Coronary artery (tissue), 2 donors: ENCODE results near the gene SAMD8.
A peak's percentile ranks its signal among the peaks of the same experiment; 100 is the strongest.
"Not testable (repeated sequence)": the region's sequence is repeated elsewhere in the genome, so short reads cannot be mapped to it uniquely, and the experiment has no call there.

Experiments
- DNase-seq: peaks from one replicate; pipeline ENCODE4 v3.0.0-alpha.2; 2017; ENCODE audit warnings: low spot score
- H3K27ac ChIP-seq, 2 donors: fragments of 200-600 bp; sonication (generic); one replicate each; pipeline ENCODE4 v1.5.1; 2016 to 2019
- H3K4me3 ChIP-seq: fragments of 200-600 bp; sonication (generic); 2 replicates; pipeline ENCODE4 v1.5.1; 2016; ENCODE audit warnings: mild to moderate bottlenecking, moderate library complexity
- TF ChIP-seq, protein P1 (sequence below): fragments of 200-600 bp; sonication (generic); IDR thresholded peaks from one replicate; pipeline ENCODE4 v1.5.1; 2019; ENCODE audit warnings: antibody characterized with exemption

SAMD8 gene

DNA sequence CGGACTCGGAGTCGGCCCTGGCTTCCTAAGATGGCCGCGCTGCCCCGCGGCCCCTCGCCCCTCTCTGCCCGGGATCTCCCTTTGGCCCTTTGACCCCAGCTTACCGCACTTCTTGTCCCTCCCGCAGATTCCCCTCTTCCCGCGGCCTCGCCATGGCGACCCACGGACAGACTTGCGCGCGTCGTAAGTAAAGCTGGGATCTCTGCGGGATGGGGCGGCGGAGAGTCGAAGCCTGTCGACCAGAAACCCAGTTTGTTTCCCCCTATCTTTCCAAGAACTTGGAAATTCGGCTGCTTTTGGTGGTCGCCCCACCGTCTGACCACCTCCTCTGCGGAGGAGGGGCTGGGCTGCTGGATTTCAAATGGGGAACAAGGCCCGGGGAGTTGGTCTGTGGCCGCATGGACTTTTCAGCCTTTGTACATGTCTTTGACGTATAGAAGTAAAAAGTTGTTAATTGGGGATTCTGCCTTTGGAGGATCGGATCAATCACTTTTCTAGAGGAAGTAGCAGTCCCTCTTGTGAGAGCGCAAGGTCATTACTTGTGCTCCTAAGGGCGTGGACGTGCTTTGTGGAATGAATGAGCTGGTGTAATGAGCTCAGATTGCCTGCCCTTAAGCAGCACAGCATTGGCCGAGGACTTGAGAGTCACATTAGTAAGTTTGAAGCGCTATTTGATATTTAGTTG lies 99.7 kb downstream of the SAMD8 start:
- peak overlapping the region; percentile 96 to 100 for H3K27ac ChIP-seq
- no peak for DNase-seq
- H3K4me3 ChIP-seq = peak overlapping the region; percentile 89
- TF ChIP-seq, protein P1, sequence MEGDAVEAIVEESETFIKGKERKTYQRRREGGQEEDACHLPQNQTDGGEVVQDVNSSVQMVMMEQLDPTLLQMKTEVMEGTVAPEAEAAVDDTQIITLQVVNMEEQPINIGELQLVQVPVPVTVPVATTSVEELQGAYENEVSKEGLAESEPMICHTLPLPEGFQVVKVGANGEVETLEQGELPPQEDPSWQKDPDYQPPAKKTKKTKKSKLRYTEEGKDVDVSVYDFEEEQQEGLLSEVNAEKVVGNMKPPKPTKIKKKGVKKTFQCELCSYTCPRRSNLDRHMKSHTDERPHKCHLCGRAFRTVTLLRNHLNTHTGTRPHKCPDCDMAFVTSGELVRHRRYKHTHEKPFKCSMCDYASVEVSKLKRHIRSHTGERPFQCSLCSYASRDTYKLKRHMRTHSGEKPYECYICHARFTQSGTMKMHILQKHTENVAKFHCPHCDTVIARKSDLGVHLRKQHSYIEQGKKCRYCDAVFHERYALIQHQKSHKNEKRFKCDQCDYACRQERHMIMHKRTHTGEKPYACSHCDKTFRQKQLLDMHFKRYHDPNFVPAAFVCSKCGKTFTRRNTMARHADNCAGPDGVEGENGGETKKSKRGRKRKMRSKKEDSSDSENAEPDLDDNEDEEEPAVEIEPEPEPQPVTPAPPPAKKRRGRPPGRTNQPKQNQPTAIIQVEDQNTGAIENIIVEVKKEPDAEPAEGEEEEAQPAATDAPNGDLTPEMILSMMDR = no peak

GRCh38 chr10:75212343-75212742 lies 100.9 kb downstream of the SAMD8 start:
- peak overlapping the region; percentile 89 for H3K4me3 ChIP-seq
- no peak for DNase-seq
- TF ChIP-seq, protein P1 = no peak

GRCh38 chr10:75220274-75220673 lies 108.8 kb downstream of the SAMD8 start:
- Histone ChIP-seq H3K4me3 (no peak overlapping the region), H3K27ac (no peak overlapping the region)
- DNase-seq = no peak
- TF ChIP-seq, protein P1 = no peak

More at GRCh38 chr10:75212343-75212742, 100.9 kb downstream of the SAMD8 start:
- H3K27ac ChIP-seq = no peak overlapping the region

DNA sequence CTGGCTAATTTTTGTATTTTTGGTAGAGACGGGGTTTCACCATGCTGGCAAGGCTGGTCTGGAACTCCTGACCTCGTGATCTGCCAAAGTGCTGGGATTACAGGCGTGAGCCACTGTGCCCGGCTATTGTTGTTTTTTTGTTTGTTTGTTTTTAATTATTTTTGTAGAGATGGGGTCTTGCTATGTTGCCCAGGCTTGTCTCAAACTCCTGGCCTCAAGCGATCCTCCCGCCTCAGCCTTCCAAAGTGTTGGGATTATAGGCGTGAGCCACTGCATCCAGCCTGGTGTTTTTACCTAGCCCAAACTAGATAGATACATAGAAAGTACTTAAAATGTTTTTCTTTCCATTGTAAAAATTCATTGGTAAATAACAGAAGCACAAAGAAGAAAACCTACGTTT lies 110.0 kb downstream of the SAMD8 start:
- H3K4me3 ChIP-seq, DNase-seq: not testable (repeated sequence)

DNA sequence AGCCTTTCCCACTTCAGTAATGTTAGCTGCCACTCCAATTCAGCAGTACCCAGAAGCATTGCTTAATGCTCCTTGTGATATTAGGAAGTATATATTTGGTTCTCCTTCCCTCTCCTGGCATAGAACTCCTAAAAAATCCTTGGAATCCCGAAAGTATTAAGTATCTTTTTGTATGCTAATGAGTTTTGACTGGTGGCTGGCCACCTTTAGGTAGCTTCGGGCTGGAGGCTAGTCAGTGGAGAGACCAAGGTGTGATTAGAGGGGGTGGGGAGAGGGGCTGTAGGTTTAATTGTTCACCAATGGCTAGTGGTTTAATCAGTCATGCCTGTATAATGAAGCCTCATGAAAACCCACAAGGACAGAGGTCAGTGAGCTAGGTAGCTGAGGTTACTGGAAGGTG lies 112.1 kb downstream of the SAMD8 start:
- Histone ChIP-seq H3K4me3 (no peak overlapping the region), H3K27ac (peak overlapping the region in 1 of 2 donors; percentile 89)
- TF ChIP-seq, protein P1 = no peak
- DNase-seq = no peak

More for the DNA sequence above, 110.0 kb downstream of the SAMD8 start:
- H3K27ac ChIP-seq = not testable (repeated sequence)

DNA sequence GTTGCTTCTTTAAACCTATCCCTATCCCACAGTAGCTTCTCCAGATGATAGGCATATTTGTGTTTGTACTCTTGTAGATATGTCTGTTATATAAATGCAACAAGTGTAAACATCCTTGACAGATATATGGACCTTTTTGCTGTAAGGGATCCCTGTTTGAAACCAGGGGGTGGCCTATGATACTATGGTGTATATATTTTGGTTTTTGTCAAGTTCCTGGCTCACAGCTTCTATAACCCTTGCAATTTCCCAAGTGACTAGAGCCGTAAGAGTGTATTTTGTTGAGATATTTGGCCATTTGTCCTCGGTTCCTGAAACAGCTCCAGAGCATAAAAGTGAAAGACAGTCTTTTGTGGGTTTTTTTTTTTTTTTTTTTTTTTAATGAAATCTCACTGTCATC lies 114.6 kb downstream of the SAMD8 start:
- Histone ChIP-seq H3K27ac (peak overlapping the region; percentile 82 to 89), H3K4me3 (peak overlapping the region; percentile 14)
- TF ChIP-seq, protein P1 = no peak
- no peak for DNase-seq

DNA sequence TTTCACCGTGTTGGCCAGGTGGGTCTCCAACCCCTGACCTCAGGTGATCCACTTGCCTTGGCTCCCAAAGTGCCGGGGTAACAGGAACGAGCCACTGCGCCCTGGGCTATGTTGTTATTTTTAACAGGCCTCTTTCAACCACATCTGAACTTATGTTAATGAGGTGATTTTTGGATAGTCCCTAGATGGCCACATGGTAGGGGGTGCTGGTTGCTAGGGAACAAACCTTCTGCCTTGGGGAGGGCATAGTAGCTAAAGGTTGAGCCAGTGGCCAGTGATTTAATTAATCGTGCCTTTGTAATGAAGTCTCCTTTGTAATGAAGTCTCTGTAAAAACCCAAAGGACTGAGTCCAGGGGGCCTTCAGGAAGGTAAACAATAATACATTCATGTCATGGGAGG lies 115.2 kb downstream of the SAMD8 start:
- Histone ChIP-seq H3K4me3 (no peak overlapping the region), H3K27ac (peak overlapping the region; percentile 82 to 89)
- TF ChIP-seq, protein P1 = no peak
- DNase-seq = no peak
